ENCODE measurements around the gene SHB.

The SHB gene

DNA sequence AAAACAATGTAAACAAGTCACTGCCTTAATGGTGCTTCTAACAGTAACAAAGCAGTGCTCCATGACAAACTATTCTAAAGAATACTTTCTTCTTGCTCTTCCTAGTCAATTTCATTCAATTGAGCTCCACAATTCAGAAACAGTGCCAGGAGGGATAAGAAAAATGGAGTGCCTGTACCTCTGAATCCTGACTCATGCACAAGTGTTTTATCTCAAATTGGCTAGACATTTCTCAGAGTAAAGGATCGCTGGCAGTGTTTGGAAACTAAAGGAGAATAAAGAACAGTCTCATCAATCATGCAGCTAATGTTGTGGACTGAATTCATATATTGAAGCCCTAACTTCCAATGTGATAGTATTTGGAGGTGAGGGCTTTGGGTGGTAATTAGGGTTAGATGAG, 192.7 kb downstream of the SHB start:
- DNase-seq: no peak

DNA sequence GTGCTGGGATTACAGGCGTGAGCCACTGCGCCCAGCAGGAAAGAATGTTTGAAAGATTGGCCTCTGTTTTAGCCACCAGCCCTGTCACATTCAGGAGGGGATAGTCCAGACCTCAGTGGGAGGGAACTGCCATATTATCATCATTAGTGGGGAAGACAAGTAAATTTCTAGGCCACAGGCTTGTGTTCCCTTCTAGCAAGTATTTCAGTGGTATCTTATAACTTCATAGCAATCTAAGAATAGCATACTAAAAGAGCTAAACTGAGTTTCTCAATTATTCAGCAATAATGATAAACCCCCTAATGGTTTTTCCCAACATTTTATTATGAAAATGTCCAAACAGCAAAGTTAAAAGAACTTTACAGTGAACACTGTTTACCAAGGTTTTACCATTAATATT, 195.1 kb downstream of the SHB start:
- DNase-seq: no peak

DNA sequence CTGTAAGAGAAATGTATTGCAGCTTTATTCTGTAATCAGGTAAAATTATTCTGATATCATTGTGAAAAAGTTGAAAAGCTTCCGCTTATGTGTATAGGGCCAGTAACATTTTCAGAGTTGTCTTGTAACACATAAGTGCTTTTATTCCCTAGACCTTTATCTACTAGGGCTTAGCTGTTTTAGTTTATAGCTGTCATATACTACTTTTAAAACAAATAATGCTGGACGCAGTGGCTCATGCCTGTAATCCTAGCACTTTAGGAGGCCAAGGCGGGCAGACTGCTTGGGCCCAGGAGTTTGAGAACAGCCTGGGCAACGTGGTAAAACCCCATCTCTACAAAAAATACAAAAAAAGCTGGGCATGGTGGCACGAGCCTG, 198.2 kb downstream of the SHB start:
- no peak for DNase-seq

DNA sequence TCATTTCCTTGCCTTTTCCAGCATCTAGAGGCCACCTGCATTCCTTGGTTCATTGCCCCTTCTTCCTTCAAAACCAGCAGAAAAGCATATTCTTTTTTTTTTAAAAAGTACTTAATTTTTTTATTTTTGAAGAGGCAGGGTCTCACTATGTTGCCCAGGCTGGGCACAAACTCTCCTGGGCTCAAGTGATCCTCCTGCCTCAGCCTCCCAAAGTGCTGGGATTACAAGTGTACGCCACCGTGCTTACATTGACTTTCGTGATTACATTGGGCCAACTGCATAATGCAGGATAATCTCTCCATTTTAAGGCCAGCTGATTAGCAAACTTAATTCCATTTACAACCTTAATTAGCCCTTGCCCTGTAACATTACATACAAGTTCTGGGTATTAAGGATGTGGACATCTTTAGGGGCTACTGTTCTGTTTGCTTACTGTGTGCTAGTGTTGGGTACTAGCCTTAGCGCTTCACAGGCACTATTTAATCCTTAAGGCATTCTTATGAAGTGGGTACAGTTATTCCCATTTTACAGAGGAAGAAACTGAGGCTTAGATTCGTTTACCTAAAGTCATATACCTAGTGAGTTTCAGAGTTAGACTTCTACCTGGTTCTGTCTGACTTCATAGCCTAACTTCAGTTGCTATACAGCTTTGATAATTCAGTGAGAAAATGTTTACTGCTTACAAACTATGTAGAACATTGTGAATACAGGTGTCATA, 198.8 kb downstream of the SHB start:
- DNase-seq: no peak

Data from midbrain (tissue), 1 donor.